SK-N-SH (cell line): Measurements from ENCODE around the gene FSIP1. TPM values are rescaled to one million over a fixed set of nuclear protein-coding genes. Genes with fewer than 3 reads are reported as not detected.

ENCODE experiments used
- CTCF ChIA-PET: fragments of 300-600, 350-600 bp; formaldehyde crosslinking; extraction: SDS; loops from one replicate; lab custom pipeline; 2021; lab: Yijun Ruan, JAX
- POLR2A ChIA-PET: fragments of 350-600 bp; sonication (Branson Sonifier 250); formaldehyde crosslinking; extraction: SDS; loops from one replicate; lab custom pipeline; 2020; ENCODE audit warnings: antibody characterized with exemption, inconsistent platforms; lab: Yijun Ruan, JAX
- DNase-seq: peaks from one replicate; pipeline ENCODE4 v3.0.0; 2012
- H2AFZ ChIP-seq: fragments of 200-600 bp; sonication (generic); 2 replicates; pipeline ENCODE4 v1.8.1; 2016; ENCODE audit warnings: antibody characterized with exemption, mild to moderate bottlenecking, low read depth
- H3F3A ChIP-seq: fragments of 200-600 bp; sonication (generic); replicated peaks from 2 replicates; pipeline ENCODE3; 2016; ENCODE audit warnings: antibody characterized with exemption, mild to moderate bottlenecking; ENCODE audit not compliant: insufficient read depth
- H3K27ac ChIP-seq, 2 experiments: fragments of 200-500 bp in 1 of 2; fragments of 200-600 bp in 1 of 2; sonication (Bioruptor generic) in 1 of 2; sonication (generic), shearing (Covaris generic) in 1 of 2; 2 replicates each; pipeline versions ENCODE4 v1.5.1 to v1.6.1; 2014 to 2016; ENCODE audit warnings: low read depth in 2 of 2, inconsistent platforms in 1 of 2, low read length in 1 of 2, mild to moderate bottlenecking in 1 of 2, mixed read lengths in 1 of 2
- H3K27me3 ChIP-seq: fragments of 200-600 bp; sonication (generic), shearing (Covaris generic); 2 replicates; pipeline ENCODE4 v1.6.1; 2016; ENCODE audit warnings: mixed run types; ENCODE audit not compliant: insufficient read depth
- H3K36me3 ChIP-seq, 2 experiments: fragments of 200-500 bp in 1 of 2; fragments of 200-600 bp in 1 of 2; sonication (Bioruptor generic) in 1 of 2; sonication (generic) in 1 of 2; replicated peaks in 1 of 2; 2 replicates each; pipeline versions ENCODE3 to v1.5.1; 2014 to 2016; ENCODE audit warnings: low read length in 1 of 2, mild to moderate bottlenecking in 1 of 2; ENCODE audit not compliant: insufficient read depth in 2 of 2, control insufficient read depth in 1 of 2
- H3K4me1 ChIP-seq, 2 experiments: fragments of 200-500 bp in 1 of 2; fragments of 200-600 bp in 1 of 2; sonication (Bioruptor generic) in 1 of 2; sonication (generic), shearing (Covaris generic) in 1 of 2; 2 replicates each; pipeline versions ENCODE4 v1.5.1 to v1.6.1; 2014 to 2016; ENCODE audit warnings: low read depth in 1 of 2, low read length in 1 of 2, mixed run types in 1 of 2; ENCODE audit not compliant: insufficient read depth in 2 of 2, control insufficient read depth in 1 of 2
- H3K4me2 ChIP-seq: fragments of 200-600 bp; sonication (generic), shearing (Covaris generic); 2 replicates; pipeline ENCODE4 v1.6.1; 2017; ENCODE audit warnings: mixed run types
- H3K4me3 ChIP-seq, 2 experiments: fragments of 200-500 bp in 1 of 2; fragments of 200-600 bp in 1 of 2; sonication (Bioruptor generic) in 1 of 2; sonication (generic), shearing (Covaris generic) in 1 of 2; 2 replicates each; pipeline versions ENCODE4 v1.5.1 to v1.8.1; 2014 to 2016; ENCODE audit warnings: low read depth in 2 of 2, inconsistent platforms in 1 of 2, low read length in 1 of 2, mild to moderate bottlenecking in 1 of 2, mixed read lengths in 1 of 2, moderate library complexity in 1 of 2
- H3K79me2 ChIP-seq: fragments of 200-600 bp; sonication (generic); 2 replicates; pipeline ENCODE4 v1.8.1; 2017; ENCODE audit warnings: mild to moderate bottlenecking; ENCODE audit not compliant: insufficient read depth
- H3K9ac ChIP-seq: fragments of 200-600 bp; sonication (generic); 2 replicates; pipeline ENCODE4 v1.6.1; 2017; ENCODE audit warnings: mixed run types
- H3K9me2 ChIP-seq: fragments of 200-600 bp; sonication (generic); 2 replicates; pipeline ENCODE4 v1.6.1; 2017; ENCODE audit warnings: mixed run types
- H3K9me3 ChIP-seq: fragments of 200-600 bp; sonication (generic); 2 replicates; pipeline ENCODE4 v1.6.1; 2017; ENCODE audit warnings: mixed run types, mild to moderate bottlenecking, moderate library complexity
- H4K20me1 ChIP-seq: fragments of 200-600 bp; sonication (generic); 2 replicates; pipeline ENCODE4 v1.6.1; 2017; ENCODE audit warnings: mild to moderate bottlenecking, mixed run types; ENCODE audit not compliant: insufficient read depth
- CHD2 ChIP-seq: fragments of 150-350 bp; IDR thresholded peaks from 2 replicates; pipeline ENCODE4 v1.6.1; 2018; ENCODE audit warnings: low read length; ENCODE audit not compliant: partially characterized antibody
- ELF1 ChIP-seq: IDR thresholded peaks from 2 replicates; pipeline ENCODE4 v1.4.0; 2012
- EP300 ChIP-seq, 2 experiments: IDR thresholded peaks; 2 replicates each; pipeline versions ENCODE4 v1.4.0 to v1.6.1; 2012; ENCODE audit warnings: borderline replicate concordance in 1 of 2, low read depth in 1 of 2, low read length in 1 of 2
- FOSL2 ChIP-seq: IDR thresholded peaks from 2 replicates; pipeline ENCODE4 v1.4.0; 2012; ENCODE audit warnings: low read depth, mild to moderate bottlenecking, moderate library complexity, borderline replicate concordance
- FOXJ3 ChIP-seq: sonication (generic); formaldehyde crosslinking; IDR thresholded peaks from 2 replicates; pipeline ENCODE4 v1.5.1; 2020; ENCODE audit warnings: mild to moderate bottlenecking, missing genetic modification reagents
- FOXM1 ChIP-seq: IDR thresholded peaks from 2 replicates; pipeline ENCODE4 v1.4.0; 2012; ENCODE audit warnings: low read depth, mild to moderate bottlenecking
- GABPA ChIP-seq: IDR thresholded peaks from 2 replicates; pipeline ENCODE4 v1.4.0; 2012; ENCODE audit warnings: low read depth, mild to moderate bottlenecking
- GATA2 ChIP-seq: sonication (generic); formaldehyde crosslinking; IDR thresholded peaks from 2 replicates; pipeline ENCODE4 v1.5.0; 2020; ENCODE audit warnings: mild to moderate bottlenecking, missing genetic modification reagents
- JUND ChIP-seq: IDR thresholded peaks from 2 replicates; pipeline ENCODE4 v1.4.0; 2012
- NFIC ChIP-seq: IDR thresholded peaks from 2 replicates; pipeline ENCODE4 v1.4.0; 2012; ENCODE audit warnings: borderline replicate concordance
- POLR2AphosphoS5 ChIP-seq: IDR thresholded peaks from 2 replicates; pipeline ENCODE4 v1.6.1; 2012; ENCODE audit warnings: low read depth, low read length
- RAD21 ChIP-seq: IDR thresholded peaks from 2 replicates; pipeline ENCODE4 v1.6.1; 2012; ENCODE audit warnings: mild to moderate bottlenecking, low read length
- SIN3A ChIP-seq: IDR thresholded peaks from 2 replicates; pipeline ENCODE4 v1.6.1; 2012; ENCODE audit warnings: low read depth, mild to moderate bottlenecking, low read length, moderate library complexity, borderline replicate concordance
- SMC3 ChIP-seq: IDR thresholded peaks from 2 replicates; pipeline ENCODE4 v1.6.1; 2012; ENCODE audit warnings: low read depth, low read length, improper control_type of control experiment
- TAF1 ChIP-seq: IDR thresholded peaks from 2 replicates; pipeline ENCODE4 v1.6.1; 2012; ENCODE audit warnings: low read depth, mild to moderate bottlenecking, low read length, moderate library complexity, borderline replicate concordance
- YY1 ChIP-seq: IDR thresholded peaks from 2 replicates; pipeline ENCODE4 v1.4.0; 2012; ENCODE audit warnings: low read depth, mild to moderate bottlenecking
- WGBS: methylation state at CpG from one replicate; pipeline ENCODE4 v1.1.6; 2017; ENCODE audit warnings: low lambda C conversion rate; 5-methylcytosine and 5-hydroxymethylcytosine counted together
- polyA plus RNA-seq, 3 experiments: library from polyadenylated mRNA; depleted of rRNA; stranded (reverse); fragments of >200 nt; gene quantifications; 2 replicates each; pipeline ENCODE4 v1.2.3, GENCODE V29; 2012
- TF ChIP-seq, protein P1 (sequence below): fragments of 150-350 bp; IDR thresholded peaks from 2 replicates; pipeline ENCODE4 v1.6.1; 2016; ENCODE audit warnings: mild to moderate bottlenecking, low read depth, low read length
- TF ChIP-seq, protein P2 (sequence below): fragments of 200-600 bp; sonication (generic); IDR thresholded peaks from 2 replicates; pipeline ENCODE4 v1.6.1; 2017; ENCODE audit warnings: antibody characterized with exemption, mild to moderate bottlenecking, moderate library complexity
- TF ChIP-seq, protein P3 (sequence below): IDR thresholded peaks from 2 replicates; pipeline ENCODE4 v1.6.1; 2012; ENCODE audit warnings: mild to moderate bottlenecking, low read depth, low read length, moderate library complexity
- TF ChIP-seq, protein P4 (sequence below): IDR thresholded peaks from 2 replicates; pipeline ENCODE4 v1.4.0; 2012; ENCODE audit warnings: low read depth, borderline replicate concordance

Gene FSIP1
- polyA plus RNA-seq, 1 of the 3 experiments (the other 2 are of a cell fraction) = 0.43 TPM

DNA sequence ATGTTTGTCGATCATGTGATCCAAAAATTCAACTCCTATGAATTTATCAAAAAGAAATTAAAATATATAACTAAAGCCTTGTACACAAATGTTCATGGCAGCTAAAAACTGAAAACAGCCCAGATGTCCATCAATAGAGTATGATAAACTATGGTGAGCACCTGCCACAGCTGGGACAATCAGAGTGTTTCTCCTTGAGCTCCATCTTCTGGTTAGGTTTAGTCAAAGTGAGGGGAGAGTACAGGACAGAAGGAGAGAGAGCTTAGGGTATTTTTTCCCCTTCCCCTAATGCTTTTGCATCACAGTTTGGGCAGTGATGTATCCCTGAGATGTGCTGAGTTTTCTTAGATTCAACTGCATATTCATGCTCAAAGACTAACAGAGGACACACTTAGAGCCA lies 65.5 kb downstream of the FSIP1 start (continued):
- TF ChIP-seq POLR2AphosphoS5 (no peak), ELF1 (no peak)
- TF ChIP-seq, all 33 proteins: peak for 0

DNA sequence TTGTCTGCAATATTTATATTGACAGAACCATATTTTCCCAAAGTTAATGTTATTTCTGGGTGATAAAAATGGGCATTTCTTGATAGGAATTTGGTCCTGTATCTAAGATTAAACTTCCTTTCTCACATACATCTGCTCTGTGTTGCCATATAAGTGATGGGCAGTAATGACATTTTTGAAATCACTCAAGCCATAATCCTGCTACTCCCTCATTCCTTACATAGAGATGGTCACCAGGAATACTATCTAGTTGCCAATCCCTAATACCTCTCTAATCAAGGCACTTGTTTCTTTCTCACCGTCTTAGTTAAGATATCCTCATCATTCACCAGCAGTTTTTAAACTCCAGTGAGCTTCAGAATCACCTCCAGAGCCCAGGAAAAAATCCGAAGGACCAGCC lies 68.4 kb downstream of the FSIP1 start:
- H3K79me2 ChIP-seq = no peaks in the 10 kb centered on the region
- H3K9me3 ChIP-seq = no peaks in the 10 kb centered on the region
- H3K9ac ChIP-seq = no peak overlapping the region
- no peak overlapping the region for H3K27ac ChIP-seq
- CTCF ChIA-PET = interaction anchor here (0.8 to 2.2 kb wide), 4 partner anchors 8 to 43 kb away, joined by 3 to 11 read pairs (median 4); no protein-coding TSS in a partner anchor
- no peaks in the 10 kb centered on the region for H3K9me2 ChIP-seq
- peaks cover under 1% of the 10 kb centered on the region for H3F3A ChIP-seq
- no peak overlapping the region for H3K4me3 ChIP-seq
- H3K27me3 ChIP-seq = no peaks in the 10 kb centered on the region
- no peak overlapping the region for H3K4me2 ChIP-seq
- H3K4me1 ChIP-seq = peaks cover 0 to 4% of the 10 kb centered on the region in 2 experiments; a peak in 2 of 4 replicates
- 89% methylated on average over 2 of the region's 2 CpGs for WGBS
- no peak overlapping the region for H2AFZ ChIP-seq
- H3K36me3 ChIP-seq = no peaks in the 10 kb centered on the region
- no peaks in the 10 kb centered on the region for H4K20me1 ChIP-seq
- no peak for DNase-seq
- TF ChIP-seq TAF1 (no peak), FOXJ3 (CRISPR knock-in tag) (no peak), GATA2 (CRISPR knock-in tag) (no peak), CHD2 (no peak), JUND (no peak), SMC3 (no peak), SIN3A (no peak), GABPA (no peak), ELF1 (no peak), YY1 (no peak), RAD21 (no peak), EP300 (IDR thresholded peaks at IDR 0.05; ENCODE audit: borderline replicate concordance in 1 of 2, low read depth in 1 of 2, low read length in 1 of 2) (no peak), FOXM1 (no peak), FOSL2 (no peak), NFIC (no peak)
- TF ChIP-seq, protein P1, sequence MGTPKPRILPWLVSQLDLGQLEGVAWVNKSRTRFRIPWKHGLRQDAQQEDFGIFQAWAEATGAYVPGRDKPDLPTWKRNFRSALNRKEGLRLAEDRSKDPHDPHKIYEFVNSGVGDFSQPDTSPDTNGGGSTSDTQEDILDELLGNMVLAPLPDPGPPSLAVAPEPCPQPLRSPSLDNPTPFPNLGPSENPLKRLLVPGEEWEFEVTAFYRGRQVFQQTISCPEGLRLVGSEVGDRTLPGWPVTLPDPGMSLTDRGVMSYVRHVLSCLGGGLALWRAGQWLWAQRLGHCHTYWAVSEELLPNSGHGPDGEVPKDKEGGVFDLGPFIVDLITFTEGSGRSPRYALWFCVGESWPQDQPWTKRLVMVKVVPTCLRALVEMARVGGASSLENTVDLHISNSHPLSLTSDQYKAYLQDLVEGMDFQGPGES = no peak
- TF ChIP-seq, protein P2, sequence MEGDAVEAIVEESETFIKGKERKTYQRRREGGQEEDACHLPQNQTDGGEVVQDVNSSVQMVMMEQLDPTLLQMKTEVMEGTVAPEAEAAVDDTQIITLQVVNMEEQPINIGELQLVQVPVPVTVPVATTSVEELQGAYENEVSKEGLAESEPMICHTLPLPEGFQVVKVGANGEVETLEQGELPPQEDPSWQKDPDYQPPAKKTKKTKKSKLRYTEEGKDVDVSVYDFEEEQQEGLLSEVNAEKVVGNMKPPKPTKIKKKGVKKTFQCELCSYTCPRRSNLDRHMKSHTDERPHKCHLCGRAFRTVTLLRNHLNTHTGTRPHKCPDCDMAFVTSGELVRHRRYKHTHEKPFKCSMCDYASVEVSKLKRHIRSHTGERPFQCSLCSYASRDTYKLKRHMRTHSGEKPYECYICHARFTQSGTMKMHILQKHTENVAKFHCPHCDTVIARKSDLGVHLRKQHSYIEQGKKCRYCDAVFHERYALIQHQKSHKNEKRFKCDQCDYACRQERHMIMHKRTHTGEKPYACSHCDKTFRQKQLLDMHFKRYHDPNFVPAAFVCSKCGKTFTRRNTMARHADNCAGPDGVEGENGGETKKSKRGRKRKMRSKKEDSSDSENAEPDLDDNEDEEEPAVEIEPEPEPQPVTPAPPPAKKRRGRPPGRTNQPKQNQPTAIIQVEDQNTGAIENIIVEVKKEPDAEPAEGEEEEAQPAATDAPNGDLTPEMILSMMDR = no peak
- TF ChIP-seq, protein P3, sequence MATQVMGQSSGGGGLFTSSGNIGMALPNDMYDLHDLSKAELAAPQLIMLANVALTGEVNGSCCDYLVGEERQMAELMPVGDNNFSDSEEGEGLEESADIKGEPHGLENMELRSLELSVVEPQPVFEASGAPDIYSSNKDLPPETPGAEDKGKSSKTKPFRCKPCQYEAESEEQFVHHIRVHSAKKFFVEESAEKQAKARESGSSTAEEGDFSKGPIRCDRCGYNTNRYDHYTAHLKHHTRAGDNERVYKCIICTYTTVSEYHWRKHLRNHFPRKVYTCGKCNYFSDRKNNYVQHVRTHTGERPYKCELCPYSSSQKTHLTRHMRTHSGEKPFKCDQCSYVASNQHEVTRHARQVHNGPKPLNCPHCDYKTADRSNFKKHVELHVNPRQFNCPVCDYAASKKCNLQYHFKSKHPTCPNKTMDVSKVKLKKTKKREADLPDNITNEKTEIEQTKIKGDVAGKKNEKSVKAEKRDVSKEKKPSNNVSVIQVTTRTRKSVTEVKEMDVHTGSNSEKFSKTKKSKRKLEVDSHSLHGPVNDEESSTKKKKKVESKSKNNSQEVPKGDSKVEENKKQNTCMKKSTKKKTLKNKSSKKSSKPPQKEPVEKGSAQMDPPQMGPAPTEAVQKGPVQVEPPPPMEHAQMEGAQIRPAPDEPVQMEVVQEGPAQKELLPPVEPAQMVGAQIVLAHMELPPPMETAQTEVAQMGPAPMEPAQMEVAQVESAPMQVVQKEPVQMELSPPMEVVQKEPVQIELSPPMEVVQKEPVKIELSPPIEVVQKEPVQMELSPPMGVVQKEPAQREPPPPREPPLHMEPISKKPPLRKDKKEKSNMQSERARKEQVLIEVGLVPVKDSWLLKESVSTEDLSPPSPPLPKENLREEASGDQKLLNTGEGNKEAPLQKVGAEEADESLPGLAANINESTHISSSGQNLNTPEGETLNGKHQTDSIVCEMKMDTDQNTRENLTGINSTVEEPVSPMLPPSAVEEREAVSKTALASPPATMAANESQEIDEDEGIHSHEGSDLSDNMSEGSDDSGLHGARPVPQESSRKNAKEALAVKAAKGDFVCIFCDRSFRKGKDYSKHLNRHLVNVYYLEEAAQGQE = no peak
- TF ChIP-seq, protein P4, sequence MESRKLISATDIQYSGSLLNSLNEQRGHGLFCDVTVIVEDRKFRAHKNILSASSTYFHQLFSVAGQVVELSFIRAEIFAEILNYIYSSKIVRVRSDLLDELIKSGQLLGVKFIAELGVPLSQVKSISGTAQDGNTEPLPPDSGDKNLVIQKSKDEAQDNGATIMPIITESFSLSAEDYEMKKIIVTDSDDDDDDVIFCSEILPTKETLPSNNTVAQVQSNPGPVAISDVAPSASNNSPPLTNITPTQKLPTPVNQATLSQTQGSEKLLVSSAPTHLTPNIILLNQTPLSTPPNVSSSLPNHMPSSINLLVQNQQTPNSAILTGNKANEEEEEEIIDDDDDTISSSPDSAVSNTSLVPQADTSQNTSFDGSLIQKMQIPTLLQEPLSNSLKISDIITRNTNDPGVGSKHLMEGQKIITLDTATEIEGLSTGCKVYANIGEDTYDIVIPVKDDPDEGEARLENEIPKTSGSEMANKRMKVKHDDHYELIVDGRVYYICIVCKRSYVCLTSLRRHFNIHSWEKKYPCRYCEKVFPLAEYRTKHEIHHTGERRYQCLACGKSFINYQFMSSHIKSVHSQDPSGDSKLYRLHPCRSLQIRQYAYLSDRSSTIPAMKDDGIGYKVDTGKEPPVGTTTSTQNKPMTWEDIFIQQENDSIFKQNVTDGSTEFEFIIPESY = no peak
- POLR2A ChIA-PET = no interaction called here
